ENCODE measurements around the gene SH3BP4.

SH3BP4 gene

DNA sequence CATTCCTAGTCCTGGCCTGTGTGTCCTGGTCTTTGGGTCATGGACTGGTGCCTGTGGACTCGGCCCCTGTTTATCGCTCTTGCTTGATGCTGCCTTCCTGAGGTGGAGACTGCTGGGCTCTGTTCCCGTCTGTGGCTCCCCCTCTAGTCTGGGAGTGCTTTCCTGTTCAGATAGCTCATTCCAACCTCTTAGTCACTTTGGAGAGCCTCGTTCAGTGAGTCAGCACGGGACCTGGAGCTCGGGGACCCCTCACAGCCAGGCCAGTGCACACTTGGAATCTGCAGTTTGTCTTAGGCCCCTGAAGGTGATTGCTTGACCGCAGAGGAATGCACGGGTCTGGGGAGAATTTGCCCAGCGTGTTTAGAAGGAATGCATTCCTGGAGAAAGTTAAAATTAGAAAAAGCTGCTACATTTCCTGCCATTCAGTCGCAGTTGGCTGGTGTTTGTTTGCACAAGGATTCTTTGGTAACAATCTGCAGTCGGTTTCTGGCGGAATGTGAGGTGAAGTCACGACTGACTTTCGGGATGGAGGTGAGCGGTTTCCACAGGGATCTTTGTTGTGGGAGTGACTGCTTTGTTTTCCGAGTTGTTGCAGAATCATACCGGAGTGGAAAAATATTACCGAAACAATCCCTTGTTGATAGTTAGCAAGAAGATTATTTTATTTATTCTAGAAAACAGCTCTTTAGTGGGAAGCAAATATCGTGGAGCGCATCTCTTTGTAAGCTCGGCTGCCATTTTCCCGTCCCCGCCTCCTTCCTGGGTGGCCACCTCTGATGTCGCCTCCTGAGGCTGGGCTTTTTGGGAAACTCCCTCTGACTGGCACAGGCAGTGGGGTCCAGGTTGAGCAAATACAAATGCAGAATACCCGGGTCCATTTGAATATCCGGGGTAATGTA lies 29.6 kb downstream of the SH3BP4 start:
- DNase-seq (ENCODE audit: low read depth in 3 of 3, low spot score in 1 of 3): no peak

DNA sequence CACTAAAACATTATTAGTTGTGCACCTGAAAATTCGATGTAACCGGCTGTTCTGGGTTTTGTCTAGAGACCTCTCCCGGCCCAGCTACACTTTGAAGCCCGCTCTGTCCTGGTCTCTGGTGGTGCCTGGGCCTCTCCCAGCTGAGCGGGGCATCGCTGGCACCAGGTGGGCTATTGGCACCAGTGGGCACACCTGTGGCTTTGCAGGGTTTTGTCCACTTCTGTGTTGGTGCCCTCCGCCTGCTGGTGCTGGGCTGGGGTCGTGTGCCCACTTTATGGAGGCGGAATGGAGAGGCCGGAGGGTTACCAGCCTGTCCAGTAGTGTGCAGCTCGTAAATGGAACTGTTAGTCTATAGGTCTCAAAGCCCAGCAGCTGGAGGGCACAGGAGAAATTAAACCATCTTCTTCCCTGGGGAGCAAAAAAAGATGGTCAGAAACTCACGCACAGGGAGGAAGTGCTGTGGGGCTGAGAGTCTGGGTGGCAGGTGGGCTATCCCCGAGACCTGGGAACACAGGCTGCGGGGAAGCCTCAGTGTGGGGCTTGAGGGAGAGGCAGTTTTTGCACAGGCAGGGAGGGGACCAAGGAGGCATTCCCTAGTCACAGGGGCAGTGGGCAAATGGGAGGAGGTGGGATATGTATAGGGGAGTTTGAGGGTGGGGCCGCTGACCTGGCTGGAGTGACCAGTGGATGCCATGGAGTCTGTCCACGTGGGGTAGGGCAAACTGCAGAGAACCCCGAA lies 30.4 kb downstream of the SH3BP4 start:
- no peak for DNase-seq (ENCODE audit: low read depth in 3 of 3, low spot score in 1 of 3)

DNA sequence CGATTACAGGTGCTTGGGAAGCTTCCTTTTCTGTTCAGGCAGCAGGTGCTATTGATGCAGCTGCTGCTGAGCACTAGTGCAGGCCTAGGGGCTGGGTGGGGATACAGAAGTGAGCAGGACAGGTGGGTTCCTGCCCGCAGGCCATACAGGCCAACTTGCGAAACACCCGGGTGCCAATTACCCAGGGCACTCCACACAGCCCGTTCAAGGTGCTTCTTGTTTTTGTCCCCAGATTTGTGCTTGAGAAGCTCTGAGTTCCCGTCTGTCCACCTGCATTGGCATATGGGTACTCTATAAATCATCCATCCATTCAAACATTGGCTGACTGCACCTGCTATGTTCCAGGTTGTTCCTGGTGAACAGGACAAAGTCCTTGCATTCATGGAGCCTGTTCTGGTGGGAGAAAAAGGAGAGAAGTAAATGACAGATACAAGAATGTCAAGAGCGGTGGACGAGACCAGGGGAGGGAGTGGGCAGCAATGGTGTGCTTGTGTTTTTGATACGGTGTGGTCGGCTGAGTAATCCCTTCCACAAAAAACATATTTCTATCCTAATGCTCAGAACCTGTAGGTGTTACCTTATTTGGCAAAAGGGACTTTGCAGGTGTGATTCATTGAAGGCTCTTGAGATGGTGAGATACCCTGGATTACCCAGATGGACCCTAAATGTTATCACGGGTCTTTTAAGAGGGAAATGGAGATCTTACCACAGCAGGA lies 31.4 kb downstream of the SH3BP4 start:
- DNase-seq (ENCODE audit: low read depth in 3 of 3, low spot score in 1 of 3): no peak

DNA sequence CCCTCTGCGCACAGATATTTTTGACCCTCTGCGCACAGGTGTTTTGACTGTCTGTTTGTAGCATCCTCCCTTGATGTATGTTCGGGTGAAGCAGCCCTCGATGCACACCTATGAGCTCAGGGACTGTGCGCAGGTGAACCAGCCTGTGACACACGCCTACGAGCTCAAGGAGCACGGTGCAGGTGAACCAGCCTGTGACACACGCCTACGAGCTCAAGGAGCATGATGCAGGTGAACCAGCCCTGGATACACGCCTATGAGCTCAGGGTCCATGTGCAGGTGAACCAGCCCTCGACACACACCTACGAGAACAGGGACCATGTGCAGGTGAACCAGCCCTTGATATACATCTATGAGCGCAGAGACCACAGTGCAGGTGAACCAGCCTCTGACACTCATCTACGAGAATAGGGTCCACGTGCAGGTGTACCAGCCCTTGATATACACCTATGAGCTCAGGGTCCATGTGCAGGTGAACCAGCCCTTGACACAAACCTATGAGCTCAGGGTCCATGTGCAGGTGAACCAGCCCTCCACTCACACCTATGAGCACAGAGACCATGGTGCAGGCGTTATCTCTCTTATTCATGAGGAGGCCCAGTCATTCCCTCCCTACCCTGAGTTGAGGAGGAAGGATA lies 33.9 kb downstream of the SH3BP4 start:
- no peak for DNase-seq (ENCODE audit: low read depth in 3 of 3, low spot score in 1 of 3)

DNA sequence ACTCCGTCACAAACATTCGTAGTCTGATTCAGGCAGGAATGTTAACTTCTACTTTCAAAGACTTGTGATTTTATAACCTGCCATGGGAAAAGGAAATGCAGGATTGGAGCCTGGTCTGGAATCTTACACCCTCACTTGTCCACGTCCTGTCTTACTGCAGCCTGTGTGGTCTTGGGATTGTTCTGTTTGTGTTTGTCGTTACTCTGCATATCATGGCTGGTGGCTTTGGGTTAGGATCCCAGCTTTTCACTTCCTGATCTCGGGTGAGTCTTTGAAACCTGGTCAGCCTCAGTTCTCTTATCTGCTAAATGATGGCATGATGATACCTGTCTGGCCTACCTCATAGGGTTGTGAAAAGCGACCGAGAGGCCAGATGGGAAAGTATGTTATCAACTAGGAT lies 34.6 kb downstream of the SH3BP4 start:
- DNase-seq (ENCODE audit: low read depth in 3 of 3, low spot score in 1 of 3): no peak

DNA sequence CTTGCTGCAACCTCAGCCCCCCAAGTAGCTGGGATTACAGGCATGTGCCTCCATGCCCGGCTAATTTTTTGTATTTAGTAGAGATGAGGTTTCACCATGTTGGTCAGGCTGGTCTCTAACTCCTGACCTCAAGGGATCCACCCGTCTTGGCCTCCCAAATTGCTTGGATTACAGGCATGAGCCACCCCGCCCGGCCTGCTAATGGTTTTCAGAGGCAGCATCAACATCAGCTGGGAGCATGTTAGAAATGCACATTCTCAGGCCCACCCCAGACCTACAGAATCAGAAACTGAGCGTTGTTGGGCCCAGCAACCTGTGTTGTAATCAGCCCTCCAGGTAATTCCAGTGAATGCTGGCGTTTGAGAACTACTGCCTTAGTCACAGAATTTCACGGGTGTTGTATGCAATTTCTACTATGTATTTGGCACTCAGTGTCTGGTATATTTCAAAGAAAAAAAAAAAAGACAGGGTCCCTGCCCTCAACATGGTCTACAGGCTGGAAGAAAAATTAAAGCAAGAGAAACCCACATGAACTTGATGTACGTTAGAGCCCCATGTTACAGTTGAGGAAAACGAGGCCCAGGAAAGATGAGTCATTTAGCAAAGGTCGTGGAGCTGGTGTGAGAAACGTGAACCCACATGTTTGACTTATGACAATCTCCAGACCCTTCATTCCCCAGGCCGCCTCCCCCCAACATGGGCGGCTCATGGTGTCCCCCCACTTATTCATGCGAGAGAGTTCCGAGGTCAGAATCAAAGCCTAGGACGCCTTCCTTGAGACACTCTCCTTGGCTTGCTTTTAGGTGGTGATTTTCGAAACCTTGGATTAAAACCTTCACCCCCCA lies 35.3 kb downstream of the SH3BP4 start:
- no peak for DNase-seq (ENCODE audit: low read depth in 3 of 3, low spot score in 1 of 3)

DNA sequence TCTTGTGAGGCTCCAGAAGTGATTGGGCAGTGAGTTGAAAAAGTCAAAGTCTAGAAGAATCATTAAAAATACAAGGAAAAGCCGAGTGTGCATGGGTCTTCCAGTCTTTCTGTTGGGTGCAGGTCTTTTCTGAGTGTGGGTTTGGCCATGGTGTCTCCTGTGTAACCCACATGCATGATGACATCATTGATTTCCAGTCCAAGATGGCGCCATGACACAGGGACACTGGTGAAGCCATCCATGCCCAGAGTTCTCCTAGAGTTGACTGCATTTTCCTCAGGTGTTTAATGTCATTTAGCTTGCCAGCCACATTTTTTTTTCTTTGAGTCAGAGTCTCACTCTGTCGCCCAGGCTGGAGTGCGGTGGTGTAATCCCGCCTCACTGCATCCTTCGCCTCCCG lies 35.9 kb downstream of the SH3BP4 start:
- DNase-seq (ENCODE audit: low read depth in 3 of 3, low spot score in 1 of 3): no peak

DNA sequence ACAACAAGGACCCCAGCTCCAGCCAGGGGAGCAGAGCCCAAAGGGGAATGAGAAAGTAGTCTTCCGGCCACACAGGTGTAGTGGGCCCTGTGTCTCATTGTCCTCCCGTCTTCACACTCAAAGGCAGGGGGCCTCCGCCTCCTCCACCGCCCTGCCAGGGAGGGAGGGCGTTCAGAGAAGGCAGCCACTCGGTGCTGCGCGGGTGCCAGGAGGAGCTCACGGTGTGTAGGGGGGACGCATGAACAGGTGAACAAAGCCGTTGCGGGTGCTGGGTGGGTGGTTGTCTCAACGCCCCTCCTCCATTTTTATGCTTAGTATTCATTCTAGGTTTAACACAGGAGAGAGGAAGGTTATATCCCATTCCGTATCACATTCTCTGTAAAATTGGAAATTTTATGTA lies 36.7 kb downstream of the SH3BP4 start:
- DNase-seq (ENCODE audit: low read depth in 3 of 3, low spot score in 1 of 3): no peak

DNA sequence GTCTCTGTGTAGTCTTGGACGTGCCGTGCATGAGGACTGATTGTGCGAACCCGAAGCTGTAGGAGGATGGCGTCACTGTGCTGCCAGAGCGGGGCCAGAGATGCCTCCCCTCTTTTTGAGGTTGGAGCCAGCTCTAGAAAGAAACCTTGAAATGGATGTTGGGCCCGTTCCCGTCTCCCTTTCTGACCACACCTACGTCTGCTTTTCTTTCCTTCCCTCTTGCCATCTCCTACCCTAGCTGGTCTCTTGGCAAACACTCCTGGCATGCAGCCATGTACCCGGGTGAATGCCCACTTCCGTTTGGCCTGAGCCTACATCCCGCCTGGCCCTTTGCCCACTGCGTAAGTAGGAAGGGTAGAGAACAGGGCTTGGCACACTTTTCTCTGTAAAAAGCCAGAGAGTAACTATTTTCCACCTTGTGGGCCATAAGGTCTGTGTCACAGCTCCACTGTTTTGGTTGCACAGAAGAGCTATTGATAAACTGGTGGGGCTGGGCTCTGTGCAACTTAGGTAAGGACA lies 37.4 kb downstream of the SH3BP4 start:
- no peak for DNase-seq (ENCODE audit: low read depth in 3 of 3, low spot score in 1 of 3)

DNA sequence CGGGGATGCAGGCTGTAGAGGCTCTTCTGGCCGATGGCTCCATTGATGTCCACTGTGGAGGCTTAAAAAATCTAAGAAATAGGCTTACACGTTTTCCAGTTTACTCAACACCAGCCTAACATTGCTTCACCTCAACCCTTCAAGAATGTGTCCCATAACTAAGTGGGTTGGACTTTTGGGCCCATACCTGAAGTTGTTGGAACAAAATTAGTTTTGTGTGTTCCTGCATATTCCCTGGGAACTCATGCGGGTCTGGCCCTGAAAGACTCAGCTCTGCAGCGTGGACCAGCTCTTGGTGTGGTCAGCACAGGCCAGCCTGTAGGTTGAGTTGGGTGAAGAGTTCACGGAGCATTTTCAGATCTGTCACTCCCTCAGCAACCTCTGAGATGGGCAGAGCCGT lies 38.5 kb downstream of the SH3BP4 start:
- no peak for DNase-seq (ENCODE audit: low read depth in 3 of 3, low spot score in 1 of 3)

DNA sequence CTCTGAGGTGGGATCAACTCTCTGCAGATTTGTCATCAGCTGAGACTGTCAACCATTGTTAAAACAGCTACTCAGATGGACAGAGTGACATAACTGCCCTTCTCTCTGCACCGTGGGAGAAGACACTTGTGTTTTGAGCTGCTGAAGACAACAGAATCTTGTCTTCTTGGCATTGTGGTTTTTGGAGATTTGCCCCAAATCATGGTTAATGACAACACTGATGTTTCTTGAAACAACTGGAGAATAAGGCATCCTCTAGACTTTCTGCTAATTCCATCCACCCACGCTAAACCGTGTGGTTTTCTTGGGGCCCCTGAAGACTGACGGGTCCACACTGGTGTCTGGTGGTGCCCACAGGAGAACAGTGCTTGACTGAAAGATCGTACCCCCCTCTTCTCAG lies 39.5 kb downstream of the SH3BP4 start:
- DNase-seq (ENCODE audit: low read depth in 3 of 3, low spot score in 1 of 3): no peak

DNA sequence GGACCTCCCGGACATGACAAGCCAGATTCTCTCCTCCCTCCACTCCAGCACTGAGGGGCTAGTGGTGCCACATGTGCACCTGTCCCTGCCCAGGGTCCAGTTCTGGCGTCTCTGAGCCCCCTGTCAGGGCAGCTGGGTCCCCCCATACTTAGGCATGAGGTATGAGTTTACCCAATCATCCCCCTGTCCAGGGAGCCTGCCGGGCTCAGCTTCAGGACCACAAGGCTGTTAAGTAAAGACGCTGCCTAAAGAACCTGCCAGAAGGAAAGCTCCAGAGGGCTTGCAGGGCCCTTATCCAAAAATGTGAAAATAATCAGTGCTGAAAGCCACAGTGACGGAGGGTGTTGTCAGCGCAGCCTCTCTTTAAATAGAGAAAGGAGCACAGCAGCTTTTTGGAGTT lies 40.0 kb downstream of the SH3BP4 start:
- no peak for DNase-seq (ENCODE audit: low read depth in 3 of 3, low spot score in 1 of 3)

DNA sequence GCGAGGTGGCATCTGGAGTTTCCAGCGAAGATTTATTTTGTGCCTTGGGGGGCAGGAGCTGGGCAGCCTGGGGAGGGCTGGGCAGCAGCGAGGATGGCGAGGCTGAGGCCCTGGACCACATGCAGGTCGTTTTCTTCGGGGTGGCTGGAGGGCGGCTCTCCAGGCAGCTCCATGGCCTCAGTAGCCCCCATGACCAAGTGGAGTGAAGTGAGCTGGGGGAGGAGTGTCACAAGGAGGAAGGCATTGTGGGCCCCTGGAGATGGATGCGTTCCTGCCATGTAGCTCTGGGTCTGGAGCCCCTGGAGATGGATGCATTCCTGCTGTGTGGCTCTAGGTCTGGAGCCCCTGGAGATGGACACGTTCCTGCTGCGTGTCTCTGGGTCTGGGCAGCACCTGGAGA lies 40.4 kb downstream of the SH3BP4 start:
- no peak for DNase-seq (ENCODE audit: low read depth in 3 of 3, low spot score in 1 of 3)

DNA sequence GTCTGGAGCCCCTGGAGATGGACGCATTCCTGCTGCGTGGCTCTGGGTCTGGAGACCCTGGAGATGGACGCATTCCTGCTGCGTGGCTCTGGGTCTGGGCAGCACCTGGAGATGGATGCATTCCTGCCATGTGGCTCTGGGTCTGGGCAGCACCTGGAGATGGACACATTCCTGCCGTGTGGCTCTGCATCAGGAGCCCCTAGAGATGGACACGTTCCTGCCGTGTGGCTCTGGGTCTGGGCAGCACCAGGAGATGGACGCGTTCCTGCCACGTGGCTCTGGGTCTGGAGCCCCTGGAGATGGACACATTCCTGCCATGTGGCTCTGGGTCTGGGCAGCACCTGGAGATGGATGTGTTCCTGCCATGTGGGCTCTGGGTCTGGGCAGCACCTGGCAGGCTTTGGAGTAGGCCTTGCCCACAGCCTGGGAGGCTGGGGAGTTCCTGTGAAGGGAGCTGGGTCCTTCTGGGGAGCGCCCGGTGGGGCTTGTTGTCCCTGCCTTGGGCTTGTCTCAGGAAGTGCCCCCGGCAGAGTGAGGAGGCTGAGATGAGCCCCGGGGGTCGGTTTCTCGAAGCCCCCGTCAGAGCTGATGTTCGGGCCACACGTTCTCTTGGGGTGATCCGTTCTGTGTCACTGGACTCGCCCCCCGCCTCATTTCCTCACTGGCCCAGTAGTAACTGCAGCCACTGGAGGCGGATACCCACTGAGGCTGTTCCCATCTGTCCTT lies 41.0 kb downstream of the SH3BP4 start:
- DNase-seq (ENCODE audit: low read depth in 3 of 3, low spot score in 1 of 3): no peak

DNA sequence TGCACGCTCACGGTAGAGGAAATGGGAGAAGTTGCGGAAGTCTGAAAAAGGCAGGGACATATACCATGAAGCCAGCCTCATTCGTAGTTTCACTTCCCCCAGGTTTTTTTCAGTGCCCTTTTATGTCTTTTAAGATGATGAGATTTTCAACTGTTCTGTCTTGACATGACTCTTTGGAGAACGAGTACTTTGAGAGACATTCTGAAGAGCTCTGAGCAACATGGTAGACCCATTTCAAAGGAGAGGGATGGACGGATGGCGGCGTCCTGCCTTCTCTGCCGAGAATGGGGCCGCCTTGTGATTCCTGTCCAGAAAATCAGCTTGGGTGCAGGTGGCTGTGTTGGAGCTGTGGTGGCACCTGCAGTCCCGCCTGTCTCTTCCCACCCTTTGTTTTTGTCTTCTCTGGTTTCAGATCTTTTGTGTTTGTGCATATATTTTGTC lies 41.7 kb downstream of the SH3BP4 start:
- no peak for DNase-seq (ENCODE audit: low read depth in 3 of 3, low spot score in 1 of 3)

DNA sequence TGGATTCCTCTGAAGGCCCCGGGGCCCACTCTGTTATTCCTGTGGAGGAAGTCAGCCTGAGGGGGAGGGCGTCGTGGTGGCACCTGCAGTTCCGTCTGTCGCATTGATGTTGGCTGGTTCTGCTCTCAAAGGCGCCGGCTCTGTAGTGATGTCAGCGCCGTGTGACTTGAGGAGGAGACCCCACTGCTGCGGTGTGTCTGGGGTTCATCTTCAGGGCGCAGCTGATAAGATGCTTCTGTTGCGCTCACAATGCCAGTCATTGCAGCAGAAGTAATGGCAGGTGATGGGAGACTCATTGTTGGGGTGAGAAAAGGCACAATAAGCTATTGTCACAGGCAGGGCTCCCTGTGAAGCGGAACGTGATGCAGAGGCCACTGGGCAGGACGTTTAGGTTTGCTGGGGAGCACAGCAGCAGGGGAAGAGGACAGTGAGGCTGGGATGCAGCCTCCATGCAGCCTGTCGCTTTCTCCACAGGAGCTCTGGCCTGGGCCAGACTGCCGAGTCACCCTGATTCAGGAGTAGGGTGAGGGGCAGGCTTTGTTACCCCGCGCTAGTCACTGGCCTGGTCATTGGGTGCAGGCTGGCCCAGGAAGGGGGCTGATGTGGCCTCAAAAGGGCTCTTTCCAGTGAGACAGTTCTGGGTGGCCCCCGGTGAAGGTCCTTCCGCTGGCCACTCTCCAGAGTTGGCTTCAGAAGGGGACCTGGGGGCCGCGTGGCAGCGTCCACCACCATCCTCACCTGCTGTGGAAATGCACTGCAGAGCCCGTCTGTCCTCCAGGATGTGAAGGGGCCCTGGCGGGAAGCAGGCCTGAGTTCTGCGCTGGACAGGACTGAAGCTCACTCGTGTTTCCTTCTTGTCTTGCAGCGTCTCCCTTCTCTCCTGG lies 42.9 kb downstream of the SH3BP4 start:
- no peak for DNase-seq (ENCODE audit: low read depth in 3 of 3, low spot score in 1 of 3)

DNA sequence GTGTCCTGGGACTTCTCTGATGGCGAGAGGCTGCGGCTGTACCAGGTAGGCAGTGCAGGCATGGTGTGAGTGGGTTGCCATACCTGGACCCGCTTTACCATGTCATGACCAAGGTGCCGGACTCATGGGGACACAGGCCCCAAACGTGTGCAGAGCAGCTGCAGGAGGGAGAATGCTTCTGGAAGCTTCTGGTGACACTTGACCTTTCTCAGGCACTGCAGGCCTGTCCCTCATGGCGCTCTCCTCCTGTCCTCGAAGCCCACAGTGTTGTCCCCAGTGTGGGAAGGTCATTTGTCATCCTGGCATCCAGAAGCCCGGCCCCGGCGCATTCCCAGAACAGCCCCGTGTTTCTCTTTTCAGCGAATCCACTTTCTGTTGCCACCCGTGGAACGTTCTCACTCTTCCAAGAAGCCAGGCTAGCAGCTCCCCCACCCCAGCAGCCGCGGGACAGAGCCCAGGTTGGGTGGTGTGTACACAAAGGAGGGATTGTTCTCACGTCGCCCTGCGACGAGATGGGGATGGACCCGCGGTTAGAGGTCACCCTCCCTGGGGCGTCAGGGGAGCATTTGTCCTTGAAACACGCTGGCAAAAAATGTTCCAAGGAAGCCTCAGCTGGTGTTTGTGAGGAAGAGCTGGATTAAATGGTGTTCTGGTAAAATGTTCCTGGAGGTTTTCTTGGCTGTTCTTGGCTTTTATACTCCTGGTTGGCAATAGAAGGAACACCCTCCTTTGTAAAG lies 43.7 kb downstream of the SH3BP4 start:
- no peak for DNase-seq (ENCODE audit: low read depth in 3 of 3, low spot score in 1 of 3)

Data from stimulated activated CD4-positive, alpha-beta T cell treated with anti-CD3 and anti-CD28 coated beads, TNF-alpha, amount 100 ng/mL, for 1 hour (primary cell).